Skeletal muscle cell (primary cell): ENCODE measurements around the gene PLEK2.
A peak's percentile ranks its signal among the peaks of the same experiment; 100 is the strongest.
"Not testable (repeated sequence)": the region's sequence is repeated elsewhere in the genome, so short reads cannot be mapped to it uniquely, and the experiment has no call there.

Experiments
- DNase-seq: peaks from one replicate; pipeline ENCODE4 v3.0.0-alpha.2; 2010; ENCODE audit warnings: low read depth
- H3K4me3 ChIP-seq: 2 replicates; pipeline ENCODE4 v1.5.1; 2011; ENCODE audit warnings: low read depth, mild to moderate bottlenecking, control low read depth, low read length, moderate library complexity

The PLEK2 gene

GRCh38 chr14:67432050-67432564, 20.1 kb upstream of the PLEK2 start:
- DNase-seq, result no peak
- no peak overlapping the region for H3K4me3 ChIP-seq

- no peak for DNase-seq
- no peak overlapping the region for H3K4me3 ChIP-seq
Observed at GRCh38 chr14:67429510-67430205, 17.7 kb upstream of the PLEK2 start.

- DNase-seq, result no peak
- H3K4me3 ChIP-seq, result no peak overlapping the region
Observed at GRCh38 chr14:67428501-67429031, 16.6 kb upstream of the PLEK2 start.

- DNase-seq, result peak; percentile 39
- no peak overlapping the region for H3K4me3 ChIP-seq
Observed at GRCh38 chr14:67426983-67427606, 15.1 kb upstream of the PLEK2 start.

- no peak for DNase-seq
- no peak overlapping the region for H3K4me3 ChIP-seq
Observed at GRCh38 chr14:67426161-67426560, 14.2 kb upstream of the PLEK2 start.

GRCh38 chr14:67425608-67426007, 13.6 kb upstream of the PLEK2 start:
- DNase-seq, result no peak
- H3K4me3 ChIP-seq, result no peak overlapping the region

GRCh38 chr14:67424539-67424938, 12.6 kb upstream of the PLEK2 start:
- no peak overlapping the region for H3K4me3 ChIP-seq
- no peak for DNase-seq

GRCh38 chr14:67423424-67423823, 11.5 kb upstream of the PLEK2 start:
- H3K4me3 ChIP-seq, result no peak overlapping the region
- DNase-seq, result no peak

- DNase-seq, result no peak
- H3K4me3 ChIP-seq, result no peak overlapping the region
Observed at GRCh38 chr14:67421356-67422224, 9.6 kb upstream of the PLEK2 start.

- no peak overlapping the region for H3K4me3 ChIP-seq
- DNase-seq, result no peak
Observed at GRCh38 chr14:67420102-67420739, 8.3 kb upstream of the PLEK2 start.

GRCh38 chr14:67418401-67419191, 6.6 kb upstream of the PLEK2 start:
- H3K4me3 ChIP-seq, result no peak overlapping the region
- no peak for DNase-seq

GRCh38 chr14:67417633-67418032, 5.7 kb upstream of the PLEK2 start:
- no peak for DNase-seq

GRCh38 chr14:67416810-67417209, 4.8 kb upstream of the PLEK2 start:
- no peak overlapping the region for H3K4me3 ChIP-seq
- no peak for DNase-seq

More at GRCh38 chr14:67417633-67418032, 5.7 kb upstream of the PLEK2 start:
- no peak overlapping the region for H3K4me3 ChIP-seq

GRCh38 chr14:67416085-67416484, 4.1 kb upstream of the PLEK2 start:
- no peak for DNase-seq
- H3K4me3 ChIP-seq, result no peak overlapping the region

GRCh38 chr14:67415610-67416009, 3.6 kb upstream of the PLEK2 start:
- H3K4me3 ChIP-seq, DNase-seq: not testable (repeated sequence)

GRCh38 chr14:67413806-67414769, 2.1 kb upstream of the PLEK2 start:
- no peak for DNase-seq
- no peak overlapping the region for H3K4me3 ChIP-seq

GRCh38 chr14:67411370-67411769, 595 bp downstream of the PLEK2 start:
- DNase-seq, result no peak
- peak overlapping the region; percentile 45 for H3K4me3 ChIP-seq

GRCh38 chr14:67410313-67410712, 1.7 kb downstream of the PLEK2 start:
- no peak for DNase-seq
- H3K4me3 ChIP-seq, result no peak overlapping the region
